WTC11 (cell line): Measurements from ENCODE around the gene AMPD1.

Source experiments
- ATF2 ChIP-seq: sonication (generic); formaldehyde crosslinking; IDR thresholded peaks from 2 replicates; pipeline ENCODE4 v1.8.1; 2022; ENCODE audit warnings: low read depth, missing genetic modification reagents, borderline replicate concordance
- CTCF ChIP-seq: fragments of 200-600 bp; IDR thresholded peaks from 2 replicates; pipeline ENCODE4 v1.8.0; 2022; ENCODE audit warnings: antibody characterized with exemption
- ELF4 ChIP-seq: sonication (generic); formaldehyde crosslinking; IDR thresholded peaks from 2 replicates; pipeline ENCODE4 v1.8.1; 2022; ENCODE audit warnings: low read depth, mild to moderate bottlenecking, moderate library complexity, missing genetic modification reagents
- IRF2 ChIP-seq: sonication (generic); formaldehyde crosslinking; IDR thresholded peaks from 2 replicates; pipeline ENCODE4 v1.8.0; 2022; ENCODE audit warnings: low read depth, missing genetic modification reagents, borderline replicate concordance
- TEAD4 ChIP-seq: sonication (generic); formaldehyde crosslinking; IDR thresholded peaks from 2 replicates; pipeline ENCODE4 v1.8.0; 2022; ENCODE audit warnings: mild to moderate bottlenecking, missing genetic modification reagents

GRCh38 chr1:114666954-114667353 is 28.4 kb downstream of the AMPD1 start:
- TF ChIP-seq CTCF = no peak
- TF ChIP-seq ATF2 (CRISPR knock-in tag) = no peak
- no peak for TF ChIP-seq IRF2 (CRISPR knock-in tag)
- no peak for TF ChIP-seq TEAD4
- no peak for TF ChIP-seq ELF4 (CRISPR knock-in tag)
